SU-DHL-6 (cell line): ENCODE data around the gene FOXN3.

ENCODE experiments used
- CTCF ChIP-seq: fragments of 200-600 bp; sonication (generic); IDR thresholded peaks from one replicate; pipeline ENCODE4 v1.5.1; 2017; ENCODE audit warnings: antibody characterized with exemption, mild to moderate bottlenecking, low read length, moderate library complexity; ENCODE audit not compliant: insufficient read depth, poor library complexity, severe bottlenecking
- EZH2phosphoT487 ChIP-seq: fragments of 200-600 bp; sonication (generic), shearing (Covaris generic); conservative IDR thresholded peaks from 2 replicates; pipeline ENCODE4 v1.6.1; 2018; ENCODE audit warnings: mild to moderate bottlenecking, antibody characterized with exemption, low read length, moderate library complexity, mixed read lengths

- TF ChIP-seq CTCF, result no peak
- TF ChIP-seq EZH2phosphoT487, result no peak
Observed at GRCh38 chr14:89242652-89243279, 174.3 kb downstream of the FOXN3 start.
